GM10847 (cell line): ENCODE measurements around the gene ULBP1.

Experiments
- POLR2A ChIP-seq: IDR thresholded peaks from 2 replicates; pipeline ENCODE4 v1.6.1; 2011; ENCODE audit not compliant: insufficient read length; ENCODE audit errors: extremely low read depth

Gene ULBP1

DNA sequence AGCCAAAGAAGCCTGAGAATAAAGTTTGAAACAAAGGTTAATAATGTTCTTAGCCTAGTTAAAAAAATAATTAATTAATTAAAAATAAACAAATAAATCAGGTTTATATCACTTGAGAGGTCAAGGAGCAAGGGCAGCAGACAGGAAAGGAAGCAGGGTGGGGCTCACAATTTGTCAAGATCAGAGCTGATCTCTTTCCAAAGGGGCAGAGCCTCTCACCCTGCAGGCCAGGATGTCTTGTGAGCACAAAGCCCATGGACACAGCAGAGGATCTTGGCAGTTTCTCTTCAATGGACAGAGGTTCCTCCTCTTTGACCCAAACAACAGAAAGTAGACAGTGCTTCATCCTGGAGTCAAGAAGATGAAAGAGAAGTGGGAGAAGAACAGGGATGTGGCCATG, 14.9 kb downstream of the ULBP1 start:
- TF ChIP-seq POLR2A, result no peak

DNA sequence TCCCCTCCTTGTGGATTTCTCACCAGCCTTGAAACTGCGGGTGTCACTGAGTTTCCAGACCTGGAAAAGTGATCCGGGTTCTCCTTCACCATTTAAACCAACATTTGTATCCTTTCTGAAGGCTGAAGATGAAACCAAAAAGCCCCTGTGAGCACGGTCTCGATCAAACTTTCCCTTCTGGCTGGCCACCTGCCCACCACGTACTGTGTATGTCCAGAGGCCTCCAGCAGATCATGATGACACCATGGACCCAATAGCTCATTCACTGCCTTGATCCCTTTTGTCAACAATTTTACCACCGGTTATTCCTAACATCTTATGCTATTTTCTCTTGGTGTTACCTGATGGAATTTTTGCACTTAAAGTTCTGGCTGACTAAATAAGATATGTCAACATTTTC, 15.6 kb downstream of the ULBP1 start:
- TF ChIP-seq POLR2A, result no peak

DNA sequence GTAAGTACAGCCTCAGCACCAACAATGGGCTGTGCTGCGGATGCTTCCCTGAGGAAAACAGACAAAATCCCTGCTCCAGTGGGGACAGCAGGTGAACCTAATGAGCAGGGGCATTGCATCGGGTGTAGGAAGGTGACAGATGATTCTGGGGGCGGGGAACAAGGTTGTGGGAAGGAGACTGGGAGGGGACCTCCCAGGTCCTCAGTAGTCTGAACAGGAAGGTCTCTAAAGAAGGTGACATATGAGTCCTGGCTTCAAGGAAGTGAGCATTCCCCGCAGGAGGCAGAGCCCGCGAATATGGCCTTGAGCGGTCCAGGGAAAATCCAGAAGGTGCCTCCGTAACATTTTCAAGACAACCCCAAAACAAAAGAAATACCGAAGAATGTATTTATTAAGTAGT, 19.4 kb downstream of the ULBP1 start:
- no peak for TF ChIP-seq POLR2A

DNA sequence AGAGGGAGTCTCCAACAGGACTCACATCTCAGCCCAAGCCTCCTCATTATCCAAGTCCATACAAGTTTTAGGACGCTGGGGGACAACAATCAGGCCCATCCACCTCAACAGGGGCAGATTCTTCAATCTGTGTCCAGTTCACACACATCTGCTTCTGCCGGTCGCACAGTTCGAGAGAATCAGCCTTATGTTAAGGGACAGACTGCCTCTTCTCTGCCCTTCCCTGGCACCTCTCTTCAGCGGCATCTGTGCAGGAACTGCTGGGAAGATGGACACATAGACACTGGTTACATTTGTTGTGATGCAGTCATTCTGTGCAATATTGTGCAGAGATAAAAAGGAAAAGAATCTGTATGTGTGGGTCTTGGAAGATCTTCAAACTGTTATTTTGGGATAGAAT, 21.0 kb downstream of the ULBP1 start:
- no peak for TF ChIP-seq POLR2A

DNA sequence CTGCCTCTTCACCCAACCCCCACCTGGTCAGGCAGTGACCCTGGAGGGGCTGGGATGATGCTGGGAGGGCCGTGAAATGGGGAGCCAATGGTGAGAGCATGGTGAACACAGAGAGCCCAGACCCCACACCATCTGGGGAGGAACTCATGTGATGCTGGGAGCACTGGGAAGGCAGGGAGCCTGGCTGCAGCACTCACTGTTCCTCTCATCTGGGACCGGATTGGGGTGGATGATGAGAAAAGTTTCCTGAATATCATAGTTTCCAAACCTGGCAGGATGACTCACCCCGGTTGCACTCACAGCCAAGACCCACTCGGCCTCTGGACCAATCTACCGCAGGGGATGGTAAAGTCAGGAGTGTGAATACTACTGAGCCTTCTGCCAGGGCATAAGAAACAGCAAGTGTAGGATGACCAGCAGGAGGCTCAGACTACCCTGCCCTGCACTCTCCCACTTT, 21.8 kb downstream of the ULBP1 start:
- no peak for TF ChIP-seq POLR2A

DNA sequence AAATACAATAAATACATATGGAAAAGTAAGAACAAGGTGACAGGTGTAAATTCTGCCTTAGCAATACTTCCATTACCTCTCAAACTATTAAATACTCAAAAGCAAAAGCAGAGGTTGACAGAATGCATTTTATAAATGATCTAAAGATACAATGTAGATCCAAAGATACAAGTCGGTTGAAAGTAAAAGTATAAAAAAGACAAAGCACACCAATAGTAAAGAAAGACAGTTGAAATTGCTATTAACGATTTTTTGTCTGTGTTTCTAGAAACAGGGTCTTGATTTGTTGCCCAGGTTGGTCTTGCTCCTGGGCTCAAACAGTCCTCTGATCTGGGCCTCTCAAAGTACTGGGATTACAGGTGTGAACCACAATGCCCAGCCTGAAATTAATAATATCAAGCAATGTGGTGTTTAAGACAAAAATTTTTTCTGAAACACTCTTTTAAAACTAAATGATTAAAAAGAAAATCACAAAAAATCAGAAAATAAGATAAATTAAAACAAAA, 23.9 kb downstream of the ULBP1 start:
- no peak for TF ChIP-seq POLR2A

DNA sequence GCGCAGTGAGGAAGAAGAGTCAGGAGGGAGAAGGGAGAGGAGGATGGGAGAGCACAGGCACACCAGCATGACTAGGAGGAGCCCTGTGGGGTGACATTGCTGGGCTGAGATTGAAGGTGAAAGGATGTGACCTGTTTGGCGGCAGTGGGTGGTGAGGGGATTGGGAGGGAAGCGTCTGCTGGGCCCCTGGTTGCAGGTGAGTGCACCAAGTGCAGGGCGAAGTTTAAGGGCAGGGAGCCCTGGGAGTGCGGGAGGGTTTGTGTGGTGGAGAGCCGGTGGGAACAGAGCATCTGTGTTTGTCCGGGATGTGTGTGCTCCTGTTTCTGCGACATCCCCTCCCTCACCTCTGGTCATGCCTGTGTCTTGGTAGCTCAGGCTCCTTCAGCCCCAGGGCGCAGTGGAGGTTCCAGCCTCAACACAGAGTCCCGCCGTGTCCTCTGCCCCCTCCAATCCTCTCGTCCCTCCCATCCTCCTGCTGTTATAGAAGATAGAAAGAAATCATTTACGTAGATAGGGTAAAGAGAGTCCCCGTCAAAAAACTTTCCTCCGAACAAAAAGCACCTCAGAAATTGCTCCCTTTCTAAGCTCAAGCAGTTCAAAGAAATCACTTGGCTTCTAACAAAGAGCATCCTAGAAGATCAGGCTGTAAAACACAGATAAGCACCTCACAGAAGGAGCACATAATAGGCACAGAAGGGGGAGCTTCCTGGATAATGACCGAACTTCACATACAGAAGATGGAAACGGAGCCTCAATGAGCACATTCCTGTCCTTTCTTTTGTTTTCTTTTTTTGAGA, 25.0 kb downstream of the ULBP1 start:
- no peak for TF ChIP-seq POLR2A

DNA sequence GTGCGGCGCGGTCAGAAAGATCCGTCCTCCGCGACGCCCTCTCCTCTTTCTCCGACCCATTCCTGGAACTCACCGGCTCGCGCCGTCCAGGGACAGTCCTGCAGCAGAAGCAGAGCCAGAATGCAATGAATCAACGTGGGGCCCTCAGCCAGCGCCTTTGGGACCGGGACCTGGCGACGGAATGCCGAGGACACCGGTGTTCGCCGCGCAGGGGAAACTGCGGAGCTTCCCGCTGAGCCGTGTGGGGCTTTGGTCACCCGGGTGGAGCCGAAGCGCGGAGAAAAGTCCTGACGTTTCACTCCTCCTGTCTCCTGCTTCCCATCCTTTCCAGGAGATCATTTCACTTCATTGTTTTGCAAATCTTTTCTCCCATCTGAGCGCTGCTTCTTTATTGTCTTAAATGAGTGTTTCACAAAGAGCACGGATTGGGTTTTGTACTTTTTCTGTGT, 26.5 kb downstream of the ULBP1 start:
- TF ChIP-seq POLR2A, result no peak

DNA sequence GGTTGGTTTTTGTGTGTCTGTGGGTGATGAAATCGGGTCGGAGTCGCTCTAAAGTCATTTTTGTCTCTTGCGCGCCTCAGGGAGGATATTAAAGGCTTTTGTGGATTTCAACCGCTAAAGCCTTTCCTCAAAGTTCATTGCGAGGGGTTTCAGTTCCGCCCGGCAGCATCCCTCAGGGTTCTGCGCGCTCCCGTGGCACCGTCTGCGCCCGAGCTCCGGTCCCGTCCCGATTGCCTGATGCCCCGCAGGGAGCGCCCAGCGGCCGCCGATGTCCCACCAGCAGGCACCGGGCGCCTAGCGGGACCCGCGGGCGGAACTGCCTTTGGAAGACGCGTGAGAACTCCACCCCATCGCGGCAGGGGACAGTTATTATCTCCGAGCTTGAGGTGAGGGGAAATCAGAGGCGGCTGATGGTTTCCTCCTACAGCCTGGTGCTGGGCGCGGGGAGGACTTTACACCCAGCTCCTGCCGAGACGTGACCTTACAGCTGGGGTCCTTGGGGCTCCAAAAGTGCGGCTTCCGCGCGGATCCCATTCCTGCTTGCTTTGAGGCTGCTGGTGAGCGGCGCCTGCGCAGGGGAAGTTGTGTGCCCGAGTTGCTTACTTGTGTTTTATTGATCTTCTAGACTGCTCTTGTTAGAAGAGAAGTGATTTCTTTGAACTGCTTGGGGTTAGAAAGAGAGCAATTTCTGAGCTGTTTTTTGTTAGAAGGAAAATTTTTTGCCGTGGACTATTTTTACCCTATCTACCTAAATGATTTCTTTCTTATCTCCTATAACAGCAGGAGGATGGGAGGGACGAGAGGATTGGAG, 27.1 kb downstream of the ULBP1 start:
- TF ChIP-seq POLR2A, result no peak

DNA sequence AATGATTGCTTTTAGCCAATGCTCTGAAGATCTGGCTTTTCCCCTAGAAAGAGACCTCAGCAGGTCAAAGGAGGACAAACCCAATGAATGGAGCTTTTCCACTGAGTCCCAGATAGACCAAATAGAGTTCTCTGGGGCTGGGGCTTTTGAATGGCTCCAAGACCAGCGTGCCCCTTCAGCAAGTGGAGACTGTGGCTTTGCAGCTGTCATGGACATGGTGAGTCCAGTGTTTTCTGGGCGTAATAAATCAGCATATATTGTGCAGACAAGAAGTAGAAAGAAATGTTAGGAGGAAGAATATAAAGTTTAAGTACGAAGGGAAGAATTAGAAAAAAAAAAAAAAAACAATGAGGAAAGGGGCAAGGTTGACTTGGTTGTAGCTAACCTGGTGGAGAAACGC, 28.1 kb downstream of the ULBP1 start:
- TF ChIP-seq POLR2A, result no peak

DNA sequence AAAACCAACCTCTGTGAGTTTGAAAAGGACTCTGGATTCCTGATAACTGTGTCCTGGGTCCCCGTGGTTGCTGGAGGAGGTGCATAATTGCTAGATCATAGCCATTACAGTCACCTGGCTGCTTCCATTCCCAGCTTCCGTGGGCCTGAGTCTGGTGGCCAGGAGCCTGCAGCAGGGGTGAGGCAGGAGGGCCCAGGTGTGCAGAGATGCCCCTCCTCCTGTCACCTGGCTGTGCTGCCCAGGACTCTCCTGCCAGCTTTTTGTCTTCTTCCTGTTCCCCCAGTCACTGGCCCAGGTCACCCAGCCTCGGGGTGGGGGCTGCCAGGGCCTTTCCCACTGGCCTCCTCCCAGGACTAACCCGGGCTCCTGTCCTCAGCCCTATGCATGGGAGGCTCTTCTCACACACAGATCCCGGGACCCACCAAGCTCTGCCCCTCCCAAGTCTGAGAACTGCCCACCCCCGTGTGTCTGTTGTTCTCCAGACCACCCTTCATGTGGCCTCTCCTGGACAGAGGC, 31.6 kb downstream of the ULBP1 start:
- TF ChIP-seq POLR2A, result no peak

DNA sequence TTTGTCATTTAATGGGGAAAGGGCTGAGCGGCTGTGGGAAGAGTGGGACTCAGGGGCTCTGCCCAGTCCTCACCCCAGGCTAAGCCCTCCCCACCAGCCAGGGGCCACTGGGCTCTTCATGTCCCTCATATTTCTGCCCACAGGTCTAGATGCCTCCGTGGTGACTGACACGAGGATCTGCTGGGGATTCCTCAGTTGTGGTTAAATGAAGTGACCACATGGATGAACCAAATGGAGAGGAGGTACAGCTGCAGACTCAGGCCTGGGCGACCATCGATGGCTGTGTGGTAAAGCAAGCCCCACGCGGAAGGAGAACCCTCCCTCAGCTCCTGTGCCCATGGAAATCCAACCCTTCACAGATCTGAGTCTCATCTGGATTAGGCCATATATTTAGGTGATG, 32.2 kb downstream of the ULBP1 start:
- no peak for TF ChIP-seq POLR2A

DNA sequence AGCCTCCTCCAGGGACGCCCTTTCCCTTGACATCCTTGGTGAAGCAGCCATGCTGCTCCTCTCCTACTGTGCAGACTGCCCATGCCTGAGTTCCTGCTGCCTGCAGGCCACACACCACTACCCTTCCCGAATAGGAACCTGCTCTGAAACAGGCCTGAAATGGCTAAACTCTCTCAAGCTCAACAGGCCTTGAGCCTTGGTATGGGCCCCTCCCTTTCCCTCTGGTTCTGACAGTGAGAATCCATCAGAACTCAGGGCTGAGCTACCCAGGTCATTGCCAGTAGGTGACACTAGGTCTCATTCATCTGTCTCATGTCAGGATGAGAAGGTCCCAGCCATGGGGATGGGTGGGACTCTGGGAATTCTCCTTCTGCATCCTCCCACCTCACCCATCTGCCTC, 35.9 kb downstream of the ULBP1 start:
- TF ChIP-seq POLR2A, result no peak

DNA sequence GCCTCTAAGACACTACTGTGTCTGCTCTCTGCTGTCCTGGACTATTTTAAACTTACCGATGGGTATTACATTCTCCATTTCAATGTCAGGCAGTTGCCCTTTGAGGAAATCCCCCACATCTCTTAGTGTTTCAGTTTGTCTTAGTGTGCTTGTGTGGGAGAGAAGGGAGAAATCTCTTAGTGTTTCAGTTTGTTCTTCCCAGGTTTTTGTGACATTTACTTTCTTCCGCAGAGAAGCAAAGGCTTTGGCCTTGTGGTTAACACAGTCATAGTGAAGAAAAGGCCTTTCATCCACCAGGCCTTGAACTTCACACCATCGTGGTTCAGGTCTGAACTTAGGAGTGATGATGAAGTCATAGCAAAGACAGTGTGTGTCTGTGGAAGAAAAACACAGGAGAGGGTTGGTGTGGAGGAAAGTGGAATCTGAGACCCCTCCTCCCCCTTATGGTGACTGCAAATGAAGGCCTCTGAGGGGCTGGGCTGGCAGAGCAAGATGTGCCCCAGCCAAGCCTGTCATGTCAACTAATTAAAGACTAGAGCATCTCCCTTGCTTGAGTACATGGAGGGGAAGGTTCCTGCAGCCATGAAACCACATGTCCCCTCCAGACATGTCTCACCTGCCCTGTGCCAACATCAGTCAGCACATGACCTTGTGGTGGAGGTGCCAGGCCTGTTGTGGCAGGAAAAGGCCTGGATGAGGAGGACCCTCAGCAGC, 37.7 kb downstream of the ULBP1 start:
- TF ChIP-seq POLR2A, result no peak

DNA sequence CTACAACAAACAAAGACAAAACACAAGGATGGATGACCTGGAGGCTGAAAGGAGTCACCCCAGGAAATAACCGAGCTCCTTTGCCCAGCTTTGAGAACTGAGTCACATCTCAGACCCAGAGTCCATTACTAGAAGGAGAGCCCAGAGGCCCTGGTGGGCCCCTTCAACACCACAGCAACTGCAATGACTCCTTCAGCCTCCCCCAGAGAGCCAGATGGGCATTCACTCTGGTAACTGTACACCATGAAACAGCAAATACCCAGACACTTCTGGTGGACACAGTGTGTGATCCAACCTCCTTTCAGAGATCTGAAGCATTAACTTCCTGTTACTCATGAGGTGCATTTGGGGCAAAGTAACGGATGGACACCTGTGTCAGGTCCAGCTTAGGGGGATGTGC, 39.0 kb downstream of the ULBP1 start:
- no peak for TF ChIP-seq POLR2A

DNA sequence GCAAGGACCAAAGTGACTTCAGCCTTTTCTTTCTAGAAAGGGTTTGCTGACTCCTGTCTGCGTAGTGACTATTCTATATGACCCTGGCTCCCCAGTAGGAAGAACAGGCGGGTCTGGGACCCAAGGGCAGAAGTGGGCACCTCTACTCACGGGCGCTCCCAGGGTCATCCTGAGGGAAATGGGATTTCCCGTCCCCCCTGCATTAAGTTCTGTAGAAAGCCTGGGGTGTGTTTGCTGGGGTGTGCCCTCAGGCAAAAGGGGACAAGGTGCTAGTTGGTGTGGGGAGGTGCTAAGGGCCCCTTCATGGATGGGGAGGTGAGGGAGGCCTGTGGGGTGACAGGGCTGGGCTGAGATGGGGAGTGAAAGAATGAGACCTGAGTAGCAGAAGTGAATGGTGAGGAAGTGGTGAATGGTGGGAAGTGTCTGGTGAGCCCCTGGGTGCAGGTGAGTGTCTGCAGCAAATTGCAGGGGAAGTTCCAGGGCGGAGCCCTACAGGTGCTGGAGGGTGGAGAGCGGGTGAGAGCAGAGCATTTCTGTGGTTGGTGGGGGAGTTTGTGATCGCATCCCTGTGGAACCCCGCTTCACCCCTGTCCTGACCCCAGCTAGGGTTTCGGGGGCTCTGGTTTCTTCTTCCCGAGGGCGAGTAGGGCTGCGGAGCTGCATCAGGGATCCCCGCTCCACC, 40.5 kb downstream of the ULBP1 start:
- TF ChIP-seq POLR2A, result no peak
